ENCODE results near the gene STRIP1.
A peak's percentile ranks its signal among the peaks of the same experiment; 100 is the strongest.

Gene STRIP1

DNA sequence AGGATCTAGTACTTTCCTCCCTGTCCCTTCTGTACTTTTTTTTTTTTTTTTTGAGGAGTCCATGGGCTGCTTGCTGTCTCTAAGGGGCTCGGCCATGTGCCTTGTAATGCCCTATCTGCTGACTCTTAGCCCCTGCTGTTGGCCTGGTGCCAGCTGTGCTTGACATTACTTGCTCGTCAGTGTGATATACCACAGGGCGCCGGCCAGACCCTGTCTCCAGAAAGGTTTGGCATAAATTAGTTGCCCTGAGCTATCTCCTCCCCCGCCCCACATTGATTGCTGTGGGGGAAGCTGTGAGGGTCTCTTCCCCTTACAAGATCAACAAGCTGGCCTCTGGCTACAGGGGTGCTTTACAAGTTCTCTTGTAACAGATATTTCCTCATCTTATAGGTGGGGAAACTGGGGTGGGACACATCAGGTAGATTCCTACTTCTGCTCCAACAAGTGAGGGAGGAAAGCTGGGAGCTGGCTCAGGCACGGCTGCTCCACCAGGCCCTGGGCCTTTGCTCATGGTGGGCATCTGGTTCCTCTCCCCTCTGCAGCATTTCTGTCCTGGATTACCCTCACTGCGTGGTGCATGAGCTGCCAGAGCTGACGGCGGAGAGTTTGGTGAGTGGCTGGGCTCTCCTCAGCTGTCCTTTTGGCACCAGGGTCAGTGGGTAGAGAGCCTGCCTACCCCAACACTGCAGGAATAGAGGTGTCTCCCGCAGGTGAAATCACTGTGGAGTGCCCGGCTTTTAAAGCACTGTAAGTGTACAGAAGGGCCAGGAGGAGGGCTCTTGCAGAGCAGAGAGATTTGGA, 15.6 kb downstream of the STRIP1 start:
- DNase-seq (ENCODE audit: low read depth): no peak

DNA sequence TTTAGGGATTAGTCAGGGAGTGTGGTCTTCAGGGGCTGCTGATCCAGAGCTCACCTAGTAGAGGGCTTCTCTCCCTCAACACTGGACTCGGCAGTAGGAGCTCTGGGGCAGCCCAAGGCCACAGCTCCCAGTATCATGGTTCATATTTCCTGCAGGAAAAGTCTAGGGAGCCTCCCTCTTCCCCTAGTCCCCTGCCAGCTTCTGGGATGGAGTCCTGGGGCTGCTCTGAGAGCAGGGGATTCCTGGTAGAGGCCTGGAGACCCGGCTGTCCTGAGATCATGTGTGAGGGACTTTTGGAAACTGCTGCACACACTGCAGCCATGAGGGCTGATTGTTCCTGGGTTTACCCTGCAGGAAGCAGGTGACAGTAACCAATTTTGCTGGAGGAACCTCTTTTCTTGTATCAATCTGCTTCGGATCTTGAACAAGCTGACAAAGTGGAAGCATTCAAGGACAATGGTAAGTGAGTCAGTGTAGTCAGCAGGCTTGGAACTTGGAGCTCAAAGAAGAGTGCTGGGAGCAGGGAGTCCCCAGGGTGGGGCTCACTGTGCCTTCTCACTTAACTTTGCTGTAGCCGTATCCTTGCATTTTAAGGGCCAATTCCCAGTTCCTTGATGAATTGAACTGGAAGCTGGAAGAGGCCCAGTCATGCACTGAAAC, 16.3 kb downstream of the STRIP1 start:
- DNase-seq (ENCODE audit: low read depth): no peak

DNA sequence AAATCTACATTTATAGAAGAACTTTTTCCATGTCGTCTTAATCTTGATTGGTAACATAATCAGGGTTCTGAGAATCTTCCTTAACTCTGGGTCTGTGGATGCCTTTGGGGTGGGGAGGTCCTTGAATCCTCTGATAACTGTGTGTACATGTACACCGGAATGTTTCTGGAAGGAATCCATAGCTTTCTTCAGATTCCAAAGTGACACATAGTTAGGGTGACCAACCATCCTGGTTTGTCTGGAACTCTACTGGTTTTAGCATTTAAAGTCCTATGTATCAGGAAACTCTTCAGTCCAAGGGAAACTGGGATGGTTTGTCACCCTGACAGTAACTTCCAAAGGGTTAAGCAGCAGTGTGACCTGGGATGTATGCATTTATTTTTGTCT, 16.8 kb downstream of the STRIP1 start:
- DNase-seq (ENCODE audit: low read depth): no peak

DNA sequence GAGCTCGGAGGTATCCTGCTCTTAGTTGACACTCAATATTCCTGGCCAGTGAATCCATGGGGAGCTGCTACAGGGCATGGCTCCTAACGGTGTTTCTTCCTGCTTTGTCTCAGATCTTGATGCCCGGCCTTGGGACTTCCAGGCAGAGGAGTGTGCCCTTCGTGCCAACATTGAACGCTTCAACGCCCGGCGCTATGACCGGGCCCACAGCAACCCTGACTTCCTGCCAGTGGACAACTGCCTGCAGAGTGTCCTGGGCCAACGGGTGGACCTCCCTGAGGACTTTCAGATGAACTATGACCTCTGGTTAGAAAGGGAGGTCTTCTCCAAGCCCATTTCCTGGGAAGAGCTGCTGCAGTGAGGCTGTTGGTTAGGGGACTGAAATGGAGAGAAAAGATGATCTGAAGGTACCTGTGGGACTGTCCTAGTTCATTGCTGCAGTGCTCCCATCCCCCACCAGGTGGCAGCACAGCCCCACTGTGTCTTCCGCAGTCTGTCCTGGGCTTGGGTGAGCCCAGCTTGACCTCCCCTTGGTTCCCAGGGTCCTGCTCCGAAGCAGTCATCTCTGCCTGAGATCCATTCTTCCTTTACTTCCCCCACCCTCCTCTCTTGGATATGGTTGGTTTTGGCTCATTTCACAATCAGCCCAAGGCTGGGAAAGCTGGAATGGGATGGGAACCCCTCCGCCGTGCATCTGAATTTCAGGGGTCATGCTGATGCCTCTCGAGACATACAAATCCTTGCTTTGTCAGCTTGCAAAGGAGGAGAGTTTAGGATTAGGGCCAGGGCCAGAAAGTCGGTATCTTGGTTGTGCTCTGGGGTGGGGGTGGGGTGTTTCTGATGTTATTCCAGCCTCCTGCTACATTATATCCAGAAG, 19.4 kb downstream of the STRIP1 start:
- no peak for DNase-seq (ENCODE audit: low read depth)

DNA sequence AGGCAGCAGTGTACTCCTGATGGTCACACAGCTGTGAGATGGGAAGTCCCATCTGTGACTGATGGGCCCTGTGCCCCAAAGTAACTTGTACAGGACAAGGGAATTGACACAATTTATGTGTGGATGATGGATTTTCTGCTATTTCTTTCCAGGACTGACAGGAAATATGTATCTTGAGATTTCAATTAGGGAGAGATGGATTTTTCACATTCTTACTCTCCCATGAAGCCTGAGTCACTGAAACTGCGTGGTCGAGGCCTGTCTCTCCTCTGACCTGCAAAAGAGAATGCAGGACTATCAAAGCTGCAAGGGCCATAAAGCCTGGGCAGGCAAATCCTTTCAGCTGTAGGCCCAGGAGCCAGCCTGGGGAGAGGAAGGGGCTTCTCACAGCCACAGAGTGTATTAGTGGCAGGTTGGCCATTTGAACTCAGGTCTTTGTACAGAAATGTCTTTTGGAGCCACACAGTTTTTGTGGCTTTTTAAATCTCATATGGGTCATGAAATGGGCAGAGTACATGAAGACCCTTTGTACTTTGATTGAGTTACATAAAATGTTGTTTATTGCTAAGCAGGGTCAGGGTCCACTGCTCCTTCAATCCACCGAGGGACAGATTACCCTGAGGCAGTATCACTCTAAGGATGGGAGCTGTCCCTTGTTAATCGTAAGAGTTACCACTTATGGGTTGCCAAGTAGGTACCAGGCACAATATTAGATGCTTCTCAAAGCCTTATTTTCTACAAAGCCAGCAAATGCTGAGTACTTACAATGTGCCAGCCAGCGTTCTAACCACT, 21.3 kb downstream of the STRIP1 start:
- peak; percentile 34 for DNase-seq (ENCODE audit: low read depth)

DNA sequence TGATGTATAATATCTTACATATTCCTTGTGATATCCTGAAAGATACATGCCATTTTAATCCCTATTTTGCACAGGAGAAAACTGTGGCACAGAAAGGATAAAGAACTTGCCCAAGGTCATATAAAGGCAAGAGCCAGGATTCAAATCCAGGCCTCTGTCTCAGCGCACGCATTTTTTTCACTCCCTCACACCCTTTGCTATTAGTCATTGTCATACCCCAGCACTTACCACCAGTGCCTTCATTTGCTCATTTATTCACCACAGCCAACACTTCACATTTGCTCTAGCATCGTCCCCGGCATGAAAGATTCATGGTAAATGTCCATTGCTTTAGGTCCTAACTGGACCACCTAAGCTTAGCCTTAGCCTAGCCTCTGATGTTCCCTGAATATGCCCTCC, 21.9 kb downstream of the STRIP1 start:
- no peak for DNase-seq (ENCODE audit: low read depth)

DNA sequence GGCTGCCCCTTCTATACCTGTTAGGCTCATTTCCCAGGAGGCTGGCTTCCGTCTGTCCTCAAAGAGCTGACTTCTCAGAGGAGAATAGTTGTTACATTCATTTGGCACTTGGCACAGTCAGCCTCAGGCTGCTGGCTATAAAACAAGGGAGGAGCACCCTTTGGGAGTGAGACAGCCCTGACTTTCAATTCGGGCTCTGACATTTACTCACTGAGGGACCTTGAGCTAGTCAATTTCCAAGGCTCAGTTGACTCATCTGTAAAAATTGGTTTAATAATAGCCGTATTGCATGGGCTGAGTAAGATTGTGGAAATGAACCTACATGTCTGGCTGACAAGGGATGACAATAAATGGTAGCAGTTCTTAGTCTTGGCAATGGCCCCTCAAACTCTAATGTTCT, 22.4 kb downstream of the STRIP1 start:
- peak; percentile 59 for DNase-seq (ENCODE audit: low read depth)

DNA sequence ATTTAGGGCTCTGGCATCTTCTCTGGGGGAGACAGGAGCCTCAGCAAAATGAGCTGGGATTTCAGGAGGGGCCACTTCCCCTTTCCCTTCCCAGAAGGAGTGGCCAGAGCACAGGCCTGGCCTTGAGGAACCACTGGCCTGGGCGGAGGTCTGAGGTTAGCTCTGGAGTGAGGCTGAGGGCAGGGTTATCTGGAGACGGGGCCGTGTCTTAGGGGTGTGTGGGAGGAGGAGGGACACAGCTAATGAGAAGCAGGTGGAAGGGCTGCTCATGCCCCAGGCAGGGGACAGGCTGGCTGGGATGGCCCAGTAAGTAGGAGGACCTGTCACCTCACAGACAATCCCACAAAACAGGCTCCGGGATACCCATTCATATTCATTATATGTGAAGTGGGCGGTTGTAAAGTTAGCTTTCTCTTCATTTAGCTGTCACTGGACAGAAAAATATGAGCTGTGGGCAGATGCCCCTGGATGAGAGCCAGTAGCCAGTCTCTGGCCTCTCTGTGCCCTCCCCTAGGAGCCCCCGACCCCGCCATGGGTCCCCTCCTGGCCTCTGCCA, 23.6 kb downstream of the STRIP1 start:
- DNase-seq (ENCODE audit: low read depth): no peak

DNA sequence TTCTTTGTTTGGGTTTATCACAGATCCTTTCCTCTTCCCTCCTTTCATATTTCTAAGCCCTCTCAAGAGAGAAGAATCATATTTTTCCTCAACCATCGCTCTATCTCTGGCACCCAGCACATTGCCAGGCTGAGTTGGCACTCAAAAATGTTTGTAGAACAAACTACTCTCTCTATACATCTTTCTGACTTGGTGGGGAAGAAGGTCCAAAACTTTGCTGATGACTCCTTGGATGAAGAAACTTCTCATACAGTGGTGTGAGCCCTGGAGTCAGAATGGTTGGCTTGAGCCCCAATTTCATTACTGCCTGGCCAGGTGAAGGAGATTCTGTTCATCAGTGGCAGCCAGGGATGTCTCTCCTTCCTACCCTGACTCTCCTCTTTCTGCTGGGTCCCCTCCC, 24.2 kb downstream of the STRIP1 start:
- no peak for DNase-seq (ENCODE audit: low read depth)

DNA sequence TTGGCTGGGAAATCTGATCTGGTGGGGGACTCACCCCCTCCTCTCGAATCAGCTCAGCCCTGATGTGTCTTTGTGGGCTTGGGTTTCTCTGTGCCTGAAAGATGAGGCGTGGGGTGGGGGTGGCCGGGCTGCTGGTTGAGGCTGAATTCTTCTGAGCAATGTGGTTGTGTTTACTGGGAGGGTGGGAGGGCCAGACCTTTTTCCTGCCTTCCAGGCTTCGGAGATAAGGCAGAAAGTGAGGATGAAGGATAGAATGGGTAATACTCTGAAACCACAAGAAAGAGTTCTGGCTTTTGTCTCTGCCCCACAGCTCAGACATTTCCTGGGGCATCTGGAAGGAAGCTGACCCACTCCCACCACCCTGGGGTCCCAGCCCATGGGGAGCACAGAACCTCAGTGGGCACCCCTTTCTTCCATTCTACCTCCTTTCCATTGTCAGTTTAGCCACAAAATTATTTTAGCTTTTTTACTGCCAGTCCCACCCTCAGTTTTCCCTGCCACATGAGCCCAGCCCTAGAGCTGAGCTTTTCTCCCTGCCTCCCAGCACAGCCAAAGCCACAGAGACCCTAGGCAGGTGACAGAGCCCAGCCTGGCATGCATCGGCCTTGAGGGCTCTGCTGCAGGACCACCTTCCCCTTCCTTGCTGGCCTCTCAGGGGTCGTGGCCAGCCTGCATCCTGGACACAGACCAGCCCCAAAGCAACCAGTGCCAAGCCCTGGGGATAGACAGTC, 24.9 kb downstream of the STRIP1 start:
- no peak for DNase-seq (ENCODE audit: low read depth)

DNA sequence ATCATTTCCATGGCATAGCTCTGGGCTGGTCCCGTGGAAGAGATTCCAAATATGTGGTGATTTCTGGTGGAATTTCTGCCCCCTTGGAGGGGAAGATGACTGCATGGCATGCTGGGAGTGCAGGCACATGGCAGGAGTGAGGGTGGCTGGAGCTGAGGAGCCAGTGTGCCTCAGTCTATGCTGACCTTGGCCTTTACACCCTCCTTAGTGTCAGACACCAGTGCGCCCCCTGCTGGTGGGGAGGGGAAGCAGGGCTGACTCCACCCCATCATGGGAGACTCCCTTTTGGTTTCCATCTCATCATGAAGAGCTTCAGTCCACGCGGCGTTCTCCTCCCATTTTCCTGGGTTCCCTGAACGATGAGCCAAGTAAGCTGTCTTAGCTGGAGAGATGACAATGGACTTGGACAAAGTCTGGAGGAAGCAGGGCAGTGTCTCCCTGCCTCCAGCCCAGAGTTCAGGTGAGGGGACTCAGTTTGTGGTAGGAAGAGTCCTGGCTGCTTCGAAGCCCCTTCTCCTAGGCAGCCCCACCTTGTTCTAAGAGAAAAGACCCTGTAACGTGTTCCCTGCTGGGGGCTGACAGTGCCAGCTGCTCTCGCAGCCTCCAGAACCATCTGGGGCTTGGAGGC, 25.7 kb downstream of the STRIP1 start:
- no peak for DNase-seq (ENCODE audit: low read depth)

DNA sequence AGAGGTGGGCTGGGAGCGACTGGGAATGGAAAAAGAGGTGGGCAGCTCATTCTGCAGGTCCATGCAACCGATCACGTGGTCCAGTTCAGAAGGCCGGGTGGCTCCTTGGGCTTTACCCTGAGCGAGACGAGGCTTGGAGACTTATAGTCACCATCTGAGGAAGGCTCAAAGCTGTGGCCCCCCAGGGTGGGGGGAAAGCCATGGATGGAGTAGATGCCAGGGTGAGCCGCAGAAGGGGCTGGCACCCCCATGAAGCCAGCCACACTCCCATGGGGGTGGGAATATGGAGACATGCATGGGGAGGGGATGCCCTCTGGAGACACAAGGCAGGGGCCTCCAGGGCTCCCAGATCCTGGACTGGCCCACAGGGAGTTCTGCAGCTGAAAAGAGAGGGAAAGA, 26.2 kb downstream of the STRIP1 start:
- no peak for DNase-seq (ENCODE audit: low read depth)

DNA sequence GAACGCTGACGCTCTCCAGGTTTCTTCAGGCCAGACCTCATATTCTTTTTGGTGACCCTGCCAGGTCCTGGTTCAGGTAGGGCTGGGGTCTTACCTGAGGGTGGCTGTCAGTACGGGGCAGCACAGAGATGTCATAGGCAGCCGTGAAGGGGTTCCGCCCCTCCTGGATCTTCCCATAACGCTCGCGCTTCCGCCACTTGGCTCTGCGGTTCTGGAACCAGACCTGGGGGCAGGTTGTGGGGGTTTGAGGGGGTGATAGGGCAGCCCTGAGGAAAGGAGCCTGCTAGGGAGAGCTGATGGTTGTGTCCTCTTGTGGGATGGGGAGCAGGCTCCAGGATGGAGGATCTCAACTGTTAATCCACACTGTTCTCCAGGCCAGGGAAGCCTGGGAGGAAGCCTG, 26.9 kb downstream of the STRIP1 start:
- no peak for DNase-seq (ENCODE audit: low read depth)

DNA sequence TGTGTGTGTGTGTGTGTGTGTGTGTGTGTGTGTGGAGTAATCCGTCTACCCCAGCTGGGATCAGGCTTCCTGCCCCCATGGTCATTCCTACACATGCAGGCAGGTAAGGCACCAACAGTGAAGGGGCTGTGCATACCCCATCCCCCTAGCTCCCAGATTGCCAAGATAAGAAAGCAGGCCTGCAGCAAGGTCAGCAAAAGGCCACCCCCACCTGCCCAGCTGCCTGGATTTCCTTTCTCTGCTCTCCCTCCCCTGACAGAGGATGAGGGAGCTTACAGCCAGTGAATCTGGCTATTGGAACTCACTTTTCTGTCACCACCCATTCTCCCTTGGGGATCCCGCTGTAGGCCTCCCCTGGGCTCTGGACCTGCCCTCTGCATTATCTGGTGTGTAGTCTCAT, 28.2 kb downstream of the STRIP1 start:
- no peak for DNase-seq (ENCODE audit: low read depth)

DNA sequence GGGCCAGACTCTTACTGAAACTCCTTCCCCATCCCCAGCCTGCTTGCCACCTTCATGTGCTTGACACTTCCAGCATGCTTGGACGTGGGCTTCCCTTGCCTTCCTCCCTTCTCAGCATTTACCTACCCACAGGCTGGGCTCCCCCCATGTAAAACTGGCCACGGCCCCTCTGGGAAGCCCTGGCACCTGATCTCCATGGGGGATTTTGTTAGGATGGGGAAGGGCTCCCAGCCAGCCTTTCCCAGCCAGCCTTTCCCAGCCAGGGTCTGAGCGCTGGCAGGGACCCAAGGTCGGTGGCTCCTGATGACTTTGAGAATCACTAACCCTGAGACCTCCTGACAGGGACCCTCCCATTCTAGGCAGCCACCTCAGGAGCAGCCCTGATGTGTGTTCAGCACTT, 29.4 kb downstream of the STRIP1 start:
- DNase-seq (ENCODE audit: low read depth): no peak

DNA sequence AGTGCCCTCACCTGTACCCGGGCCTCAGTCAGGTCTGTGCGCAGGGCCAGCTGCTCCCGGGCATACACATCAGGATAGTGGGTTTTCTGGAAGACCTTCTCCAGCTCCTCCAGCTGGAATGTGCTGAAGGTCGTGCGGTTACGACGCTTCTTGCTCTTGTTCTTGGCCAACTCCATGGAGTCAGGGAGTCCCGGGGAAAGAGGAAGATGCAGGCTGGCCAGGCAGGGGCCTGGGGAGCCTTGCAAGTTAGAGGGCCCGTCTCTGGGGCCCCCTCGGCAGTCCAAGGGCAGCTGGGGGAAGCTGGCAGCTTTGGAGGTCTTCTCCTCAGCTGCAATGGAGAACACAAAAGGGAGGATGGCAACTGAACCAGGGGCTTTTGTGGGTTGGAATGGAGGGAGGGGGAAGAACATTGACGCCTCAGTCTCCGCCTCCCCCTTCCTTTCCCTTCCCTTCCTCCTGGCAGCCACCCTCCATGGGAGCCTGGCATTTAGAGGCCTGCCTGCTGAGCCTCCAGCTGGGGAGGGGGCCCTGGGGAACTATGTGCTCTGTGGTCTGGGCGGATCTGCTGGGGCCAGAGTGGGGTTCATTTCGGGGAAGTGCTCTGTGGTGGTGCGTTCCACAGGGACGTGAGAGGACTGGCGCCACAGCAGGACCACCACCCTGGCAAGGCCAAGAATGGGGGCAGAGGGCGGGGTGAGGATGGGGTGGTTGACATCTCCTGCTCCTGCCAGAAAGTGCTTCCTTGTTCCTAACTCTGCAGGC, 30.3 kb downstream of the STRIP1 start:
- no peak for DNase-seq (ENCODE audit: low read depth)

DNA sequence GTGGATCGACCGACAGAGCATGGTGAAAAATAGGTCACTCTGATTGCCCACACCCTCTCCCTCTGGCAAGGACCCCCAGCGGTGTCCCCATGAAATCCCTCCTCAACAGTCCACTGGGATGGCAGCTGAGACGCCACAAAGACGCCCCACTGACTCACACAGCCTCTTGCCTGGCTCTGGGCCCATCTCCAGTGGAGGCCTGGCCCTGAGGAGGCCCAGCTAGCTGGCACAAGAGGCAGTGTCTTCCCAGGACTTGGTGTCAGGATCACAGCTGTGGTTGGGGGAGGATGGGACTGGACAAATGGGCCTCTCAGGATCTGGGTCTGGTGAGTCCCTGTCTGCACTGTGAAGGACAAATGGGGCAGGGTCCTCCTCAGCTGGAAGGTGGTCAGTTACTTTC, 31.4 kb downstream of the STRIP1 start:
- DNase-seq (ENCODE audit: low read depth): no peak

DNA sequence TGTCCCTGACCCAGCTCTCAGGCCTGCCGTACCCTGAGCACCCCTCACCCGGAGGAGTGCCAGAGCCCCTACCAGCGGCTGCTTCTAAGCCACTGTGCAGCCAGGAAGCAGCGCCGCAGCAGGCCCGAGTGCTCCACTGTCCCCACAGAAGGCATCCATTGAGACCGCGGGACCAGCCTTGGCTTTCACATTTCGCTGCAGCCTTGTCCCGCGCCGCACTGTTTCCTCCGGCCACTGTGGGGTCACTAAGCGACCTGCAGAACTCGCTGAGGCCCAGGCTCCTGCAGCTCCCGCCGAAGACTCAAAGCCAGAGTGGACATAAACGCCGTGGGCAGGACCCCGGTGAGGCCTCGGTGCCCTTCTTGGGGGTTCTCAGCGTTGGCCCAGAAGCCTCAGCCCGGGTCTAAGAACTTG, 33.1 kb downstream of the STRIP1 start:
- no peak for DNase-seq (ENCODE audit: low read depth)

DNA sequence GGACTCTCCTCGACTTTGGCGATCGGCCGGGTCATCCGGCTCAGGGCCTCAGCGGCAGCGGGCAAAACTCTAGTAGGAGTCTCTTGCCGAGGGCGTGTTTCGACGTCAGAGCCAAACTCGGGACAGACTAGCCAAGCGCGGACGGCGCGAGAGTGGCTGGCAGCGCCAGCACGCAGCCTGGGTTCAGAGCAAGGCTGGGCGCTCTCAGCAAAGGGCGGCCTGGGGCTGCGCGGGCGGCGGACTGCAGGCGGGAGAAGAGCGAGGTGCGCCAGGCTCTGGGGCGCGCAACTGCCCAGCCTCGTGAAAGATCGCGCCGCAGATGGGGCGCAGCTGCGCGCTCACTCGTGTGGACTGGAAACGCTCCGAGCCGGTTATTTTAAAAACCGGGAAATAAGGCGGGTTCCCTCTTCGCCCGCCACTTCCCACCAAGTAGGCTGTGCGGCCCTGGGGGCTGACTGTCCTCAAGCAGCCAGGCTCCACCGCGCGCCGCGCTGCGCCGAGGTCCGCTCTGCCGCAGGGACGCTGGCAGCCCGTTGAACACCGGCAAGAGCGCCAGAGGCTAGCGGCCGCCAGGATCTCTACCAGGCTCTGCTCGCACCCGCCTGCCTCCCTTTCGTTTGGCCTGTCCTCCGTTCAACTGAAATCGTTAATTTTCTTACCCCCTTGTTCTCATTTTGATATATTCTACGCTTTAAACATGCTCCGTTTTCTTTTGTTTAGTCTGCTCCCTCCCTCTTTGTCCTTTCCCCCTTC, 33.6 kb downstream of the STRIP1 start:
- no peak for DNase-seq (ENCODE audit: low read depth)
